ENCODE results near the gene STOM. TPM values are rescaled to one million over a fixed set of nuclear protein-coding genes. Genes with fewer than 3 reads are reported as not detected.

STOM gene
- polyA plus RNA-seq, 3 donors = 23.8 to 66.9 (median 63.8) TPM

GRCh38 chr9:121317737-121318630 is 52.1 kb downstream of the STOM start:
- no peak overlapping the region for H2AFZ ChIP-seq (ENCODE audit: insufficient read depth, low read depth, low read length, poor library complexity, severe bottlenecking)
- no peaks in the 10 kb centered on the region for H3K9me3 ChIP-seq (replicated peaks in 1 of 2; ENCODE audit: control insufficient read depth in 1 of 2, insufficient read depth in 1 of 2, low read length in 2 of 2)
- 100% methylated on average over 1 of the region's 6 CpGs for WGBS (ENCODE audit: insufficient coverage)
- H3K79me2 ChIP-seq (ENCODE audit: insufficient read depth, low read length) = no peaks in the 10 kb centered on the region
- H3K4me1 Mint-ChIP-seq = peaks cover 25% of the 10 kb centered on the region
- H3K27ac Mint-ChIP-seq = peak overlapping the region in 1 of 7 donors; percentile 67
- peaks cover 0 to 3% (median 0%) of the 10 kb centered on the region in 7 donors for H3K9me3 Mint-ChIP-seq
- H3K4me1 ChIP-seq (ENCODE audit: control insufficient read depth in 1 of 2, insufficient read depth in 2 of 2, low read length in 2 of 2) = peaks cover 17 to 27% of the 10 kb centered on the region in 2 donors
- H3K27me3 ChIP-seq (ENCODE audit: control insufficient read depth in 2 of 2, insufficient read depth in 2 of 2, low read length in 2 of 2) = no peaks in the 10 kb centered on the region
- intact Hi-C loops (cut with micrococcal nuclease) = no loop called here
- no peak overlapping the region for H3K9ac ChIP-seq (ENCODE audit: insufficient read depth, low read length, poor library complexity, severe bottlenecking)
- H3K36me3 Mint-ChIP-seq = peaks cover 56 to 82% of the 10 kb centered on the region in 2 donors
- no peaks in the 10 kb centered on the region for H4K20me1 ChIP-seq (ENCODE audit: insufficient read depth, low read length)
- no peak overlapping the region for H3K27ac ChIP-seq (ENCODE audit: low read depth in 1 of 2, low read length in 2 of 2)
- H3K27me3 Mint-ChIP-seq (ENCODE audit: low read depth in 3 of 3) = peaks cover 0 to 1% (median 0%) of the 10 kb centered on the region in 3 donors
- no peak overlapping the region for H3K4me2 ChIP-seq (replicated peaks; ENCODE audit: extremely low read depth, low read length, poor library complexity, severe bottlenecking)
- no peak overlapping the region for H3K4me3 ChIP-seq (replicated peaks in 1 of 3; ENCODE audit: low read depth in 2 of 3, low read length in 3 of 3)
- no peak for DNase-seq
- TF ChIP-seq CTCF (IDR thresholded peaks at IDR 0.05) = no peak
- no peak overlapping the region for H3K4me3 Mint-ChIP-seq
- H3K36me3 ChIP-seq (replicated peaks in 1 of 2; ENCODE audit: control insufficient read depth in 1 of 2, insufficient read depth in 2 of 2, low read length in 2 of 2) = peaks cover 51 to 65% of the 10 kb centered on the region in 2 donors

- H3K4me3 ChIP-seq (replicated peaks in 1 of 3; ENCODE audit: low read depth in 2 of 3, low read length in 3 of 3) = no peak overlapping the region
- H2AFZ ChIP-seq (ENCODE audit: insufficient read depth, low read depth, low read length, poor library complexity, severe bottlenecking) = no peak overlapping the region
- 98% methylated on average over 9 of the region's 11 CpGs for WGBS (ENCODE audit: insufficient coverage)
- H3K4me1 ChIP-seq (ENCODE audit: control insufficient read depth in 1 of 2, insufficient read depth in 2 of 2, low read length in 2 of 2) = peaks cover 10 to 16% of the 10 kb centered on the region in 2 donors
- peaks cover 61 to 74% of the 10 kb centered on the region in 2 donors for H3K36me3 ChIP-seq (replicated peaks in 1 of 2; ENCODE audit: control insufficient read depth in 1 of 2, insufficient read depth in 2 of 2, low read length in 2 of 2)
- H3K79me2 ChIP-seq (ENCODE audit: insufficient read depth, low read length) = no peaks in the 10 kb centered on the region
- no peak overlapping the region for H3K27ac ChIP-seq (ENCODE audit: low read depth in 1 of 2, low read length in 2 of 2)
- peaks cover 14% of the 10 kb centered on the region for H3K4me1 Mint-ChIP-seq
- H3K27me3 ChIP-seq (ENCODE audit: control insufficient read depth in 2 of 2, insufficient read depth in 2 of 2, low read length in 2 of 2) = no peaks in the 10 kb centered on the region
- peaks cover 0 to 1% (median 0%) of the 10 kb centered on the region in 3 donors for H3K27me3 Mint-ChIP-seq (ENCODE audit: low read depth in 3 of 3)
- no peaks in the 10 kb centered on the region for H4K20me1 ChIP-seq (ENCODE audit: insufficient read depth, low read length)
- no peak overlapping the region for H3K27ac Mint-ChIP-seq
- H3K36me3 Mint-ChIP-seq = peaks cover 60 to 82% of the 10 kb centered on the region in 2 donors
- intact Hi-C loops (cut with micrococcal nuclease) = no loop called here
- no peak overlapping the region for H3K4me2 ChIP-seq (replicated peaks; ENCODE audit: extremely low read depth, low read length, poor library complexity, severe bottlenecking)
- H3K9me3 ChIP-seq (replicated peaks in 1 of 2; ENCODE audit: control insufficient read depth in 1 of 2, insufficient read depth in 1 of 2, low read length in 2 of 2) = no peaks in the 10 kb centered on the region
- DNase-seq = no peak
- TF ChIP-seq CTCF (IDR thresholded peaks at IDR 0.05) = no peak
- H3K9me3 Mint-ChIP-seq = peaks cover 0 to 3% (median 0%) of the 10 kb centered on the region in 7 donors
- no peak overlapping the region for H3K4me3 Mint-ChIP-seq
- no peak overlapping the region for H3K9ac ChIP-seq (ENCODE audit: insufficient read depth, low read length, poor library complexity, severe bottlenecking)
Observed at GRCh38 chr9:121316852-121317373, 53.1 kb downstream of the STOM start.
